Measurements from ENCODE around the gene CP.

The CP gene

DNA sequence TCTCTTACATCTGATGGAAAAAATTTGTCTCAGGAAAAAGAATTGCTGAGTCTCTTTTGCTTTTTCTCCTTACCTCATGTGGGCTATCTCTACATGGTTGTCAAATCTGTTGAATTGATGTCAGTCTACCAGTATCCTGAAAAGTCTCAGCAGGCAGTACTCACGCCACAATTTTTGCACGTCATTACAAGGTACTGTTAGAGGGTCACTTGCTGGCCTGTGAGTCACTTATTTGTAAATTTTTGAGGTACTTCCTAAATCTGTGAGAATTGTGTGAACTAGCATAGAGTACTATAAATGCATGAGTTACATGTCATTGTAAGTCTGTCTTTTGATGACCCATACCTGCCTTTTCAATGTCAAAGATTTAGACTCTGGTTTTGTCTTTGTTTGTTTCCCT is 76.3 kb downstream of the CP start:
- H3K4me3 ChIP-seq (replicated peaks; ENCODE audit: low read depth, low read length) = no peak overlapping the region
- peaks cover 1% of the 10 kb centered on the region for H3K36me3 ChIP-seq (ENCODE audit: control insufficient read depth, insufficient read depth, low read length)
- no peak for DNase-seq (ENCODE audit: extremely low read depth, insufficient read length)
- TF ChIP-seq, protein P1, sequence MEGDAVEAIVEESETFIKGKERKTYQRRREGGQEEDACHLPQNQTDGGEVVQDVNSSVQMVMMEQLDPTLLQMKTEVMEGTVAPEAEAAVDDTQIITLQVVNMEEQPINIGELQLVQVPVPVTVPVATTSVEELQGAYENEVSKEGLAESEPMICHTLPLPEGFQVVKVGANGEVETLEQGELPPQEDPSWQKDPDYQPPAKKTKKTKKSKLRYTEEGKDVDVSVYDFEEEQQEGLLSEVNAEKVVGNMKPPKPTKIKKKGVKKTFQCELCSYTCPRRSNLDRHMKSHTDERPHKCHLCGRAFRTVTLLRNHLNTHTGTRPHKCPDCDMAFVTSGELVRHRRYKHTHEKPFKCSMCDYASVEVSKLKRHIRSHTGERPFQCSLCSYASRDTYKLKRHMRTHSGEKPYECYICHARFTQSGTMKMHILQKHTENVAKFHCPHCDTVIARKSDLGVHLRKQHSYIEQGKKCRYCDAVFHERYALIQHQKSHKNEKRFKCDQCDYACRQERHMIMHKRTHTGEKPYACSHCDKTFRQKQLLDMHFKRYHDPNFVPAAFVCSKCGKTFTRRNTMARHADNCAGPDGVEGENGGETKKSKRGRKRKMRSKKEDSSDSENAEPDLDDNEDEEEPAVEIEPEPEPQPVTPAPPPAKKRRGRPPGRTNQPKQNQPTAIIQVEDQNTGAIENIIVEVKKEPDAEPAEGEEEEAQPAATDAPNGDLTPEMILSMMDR (IDR thresholded peaks at IDR 0.05; ENCODE audit: insufficient read depth, low read length, poor library complexity, severe bottlenecking) = no peak
- no peaks in the 10 kb centered on the region for H3K27me3 ChIP-seq (replicated peaks; ENCODE audit: control insufficient read depth, insufficient read depth, low read length)

DNA sequence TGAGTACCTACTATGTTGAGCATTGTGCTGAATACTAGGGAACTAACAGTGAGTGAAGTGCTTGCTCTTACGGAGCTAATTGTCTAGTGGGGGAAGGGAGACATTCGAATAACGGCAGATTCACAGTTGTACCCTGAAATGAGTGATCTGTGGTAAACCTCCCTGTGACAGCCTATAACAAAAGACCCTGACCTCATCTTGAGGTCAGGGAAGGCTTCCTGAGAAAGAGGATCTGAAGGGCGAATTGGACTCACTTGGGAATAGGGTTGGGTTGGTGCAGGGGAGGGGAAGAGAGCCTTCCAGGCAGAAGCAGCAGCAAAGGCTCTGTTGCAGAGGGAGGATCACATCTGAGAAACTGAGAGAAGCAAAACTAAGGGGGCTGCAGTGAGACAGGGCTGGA is 78.9 kb downstream of the CP start:
- TF ChIP-seq, protein P1 (IDR thresholded peaks at IDR 0.05; ENCODE audit: insufficient read depth, low read length, poor library complexity, severe bottlenecking) = no peak
- no peaks in the 10 kb centered on the region for H3K36me3 ChIP-seq (ENCODE audit: control insufficient read depth, insufficient read depth, low read length)
- H3K27me3 ChIP-seq (replicated peaks; ENCODE audit: control insufficient read depth, insufficient read depth, low read length) = no peaks in the 10 kb centered on the region
- DNase-seq (ENCODE audit: extremely low read depth, insufficient read length) = no peak
- no peak overlapping the region for H3K4me3 ChIP-seq (replicated peaks; ENCODE audit: low read depth, low read length)

GRCh38 chr3:149134575-149134974 is 87.1 kb downstream of the CP start:
- DNase-seq (ENCODE audit: extremely low read depth, insufficient read length) = no peak
- H3K4me3 ChIP-seq (replicated peaks; ENCODE audit: low read depth, low read length) = no peak overlapping the region
- H3K27me3 ChIP-seq (replicated peaks; ENCODE audit: control insufficient read depth, insufficient read depth, low read length) = no peaks in the 10 kb centered on the region
- no peaks in the 10 kb centered on the region for H3K36me3 ChIP-seq (ENCODE audit: control insufficient read depth, insufficient read depth, low read length)
- TF ChIP-seq, protein P1 (IDR thresholded peaks at IDR 0.05; ENCODE audit: insufficient read depth, low read length, poor library complexity, severe bottlenecking) = no peak

- Histone ChIP-seq H3K4me3 (replicated peaks; ENCODE audit: low read depth, low read length) (no peak overlapping the region), H3K27me3 (replicated peaks; ENCODE audit: control insufficient read depth, insufficient read depth, low read length) (no peaks in the 10 kb centered on the region), H3K36me3 (ENCODE audit: control insufficient read depth, insufficient read depth, low read length) (no peaks in the 10 kb centered on the region)
- no peak for DNase-seq (ENCODE audit: extremely low read depth, insufficient read length)
- TF ChIP-seq, protein P1 (IDR thresholded peaks at IDR 0.05; ENCODE audit: insufficient read depth, low read length, poor library complexity, severe bottlenecking) = no peak
Observed at GRCh38 chr3:149131589-149131988, 90.0 kb downstream of the CP start.

- peak; percentile 95 for DNase-seq (ENCODE audit: extremely low read depth, insufficient read length)
- H3K4me3 ChIP-seq (replicated peaks; ENCODE audit: low read depth, low read length) = peak within 1 kb of the TSS; percentile 88
- H3K27me3 ChIP-seq (replicated peaks; ENCODE audit: control insufficient read depth, insufficient read depth, low read length) = peaks cover 1% of the 10 kb centered on the region; the same call in 1 of the 2 replicates
- no peaks in the 10 kb centered on the region for H3K36me3 ChIP-seq (ENCODE audit: control insufficient read depth, insufficient read depth, low read length)
- TF ChIP-seq, protein P1 (IDR thresholded peaks at IDR 0.05; ENCODE audit: insufficient read depth, low read length, poor library complexity, severe bottlenecking) = no peak
Observed at GRCh38 chr3:149129326-149130205, 92.1 kb downstream of the CP start, which contains the start of gene HPS3. HPS3 (plus strand) TSS chr3:149129638; CDS start chr3:149129724, 86 bp downstream.

All from GM06990 (cell line).